GM21381 (cell line): Measurements from ENCODE around the gene PRPF40A.
A peak's percentile ranks its signal among the peaks of the same experiment; 100 is the strongest.

Experiments
- ATAC-seq: cut with Tn5 transposase; IDR thresholded peaks from one replicate; pipeline ENCODE4 v1.9.1; 2021; ENCODE audit warnings: mild to moderate bottlenecking, moderate library complexity; ENCODE audit not compliant: unreplicated experiment

PRPF40A gene

DNA sequence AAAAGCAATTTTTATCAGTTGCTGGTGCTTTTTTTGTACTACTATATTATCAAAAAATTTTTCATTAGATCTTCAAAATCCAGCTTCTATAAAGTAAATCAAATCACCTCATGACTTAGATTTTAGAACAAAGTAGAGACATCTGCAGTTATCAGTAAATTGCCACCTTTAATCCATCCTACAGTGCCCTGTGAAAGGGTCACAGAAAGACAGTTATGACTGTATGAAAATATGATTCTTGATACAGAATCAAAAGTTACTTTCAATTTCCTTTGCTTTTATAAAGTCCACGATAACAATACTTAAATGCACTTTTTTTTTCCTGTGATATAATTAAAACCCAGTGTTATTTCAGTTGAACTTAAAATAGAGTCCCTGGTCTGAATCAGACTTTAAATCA, 61.4 kb downstream of the PRPF40A start:
- no peak for ATAC-seq

DNA sequence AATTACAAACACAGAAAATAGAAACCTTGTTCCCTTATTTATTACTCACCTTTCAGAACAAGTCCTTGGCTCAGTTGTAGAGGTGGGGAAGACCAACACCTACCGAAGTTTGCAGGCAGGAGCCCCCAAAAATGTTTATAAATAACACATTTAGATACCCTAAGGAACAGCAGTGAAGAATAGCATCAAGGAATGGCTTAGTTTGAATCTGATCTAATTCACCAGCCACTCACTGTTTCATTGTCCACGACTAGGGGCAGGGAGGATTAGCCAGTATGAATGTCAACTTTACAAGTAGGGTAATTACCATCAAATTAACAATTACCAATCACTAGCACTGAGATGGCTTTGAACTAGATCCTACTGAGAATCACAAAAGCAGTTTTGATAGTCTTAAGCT, 65.4 kb downstream of the PRPF40A start:
- ATAC-seq: no peak

DNA sequence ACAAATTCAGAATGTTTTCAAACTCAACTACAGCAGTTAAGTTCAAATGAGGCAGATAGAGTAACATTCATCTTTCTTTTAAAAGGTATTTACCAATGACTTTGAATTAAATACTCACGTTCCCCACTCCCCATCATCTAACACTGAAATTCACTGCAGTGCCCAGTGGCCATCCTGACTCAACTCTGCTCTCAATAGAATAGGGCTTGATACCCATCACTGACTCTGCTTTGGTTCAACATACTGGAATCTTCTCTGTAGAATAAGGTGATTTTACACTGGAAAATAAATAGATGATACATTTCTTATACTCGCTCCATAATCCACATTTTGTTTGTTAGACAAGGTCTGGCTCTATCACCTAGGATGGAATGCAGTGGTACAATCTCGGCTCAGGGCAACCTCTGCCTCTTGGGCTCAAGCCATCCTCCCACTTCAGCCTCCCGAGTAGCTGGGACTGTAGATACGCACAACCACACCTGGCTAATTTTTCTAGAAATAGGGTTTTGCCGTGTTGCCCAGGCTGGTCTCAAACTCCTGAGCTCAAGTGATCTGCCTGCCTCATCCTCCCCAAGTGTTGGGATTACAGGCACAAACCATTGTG, 66.4 kb downstream of the PRPF40A start:
- no peak for ATAC-seq

DNA sequence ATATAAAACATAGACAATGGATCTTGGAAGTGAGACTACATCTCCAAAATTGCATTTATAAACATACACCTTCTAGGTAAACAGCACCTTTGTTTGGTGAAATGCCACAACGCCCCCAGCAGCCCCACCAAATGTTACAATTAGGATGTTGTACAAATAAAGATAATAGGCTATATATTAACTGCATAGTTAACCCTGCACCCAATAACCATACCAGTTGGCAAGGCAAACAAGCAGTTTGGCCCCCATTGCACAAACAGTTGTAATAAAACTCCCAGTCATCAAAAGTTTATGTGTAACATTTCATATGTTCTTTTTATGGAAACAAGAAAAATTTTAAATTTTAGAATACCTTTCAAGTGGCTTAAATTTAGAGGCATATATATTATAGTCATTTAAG, 67.3 kb downstream of the PRPF40A start:
- ATAC-seq: no peak

DNA sequence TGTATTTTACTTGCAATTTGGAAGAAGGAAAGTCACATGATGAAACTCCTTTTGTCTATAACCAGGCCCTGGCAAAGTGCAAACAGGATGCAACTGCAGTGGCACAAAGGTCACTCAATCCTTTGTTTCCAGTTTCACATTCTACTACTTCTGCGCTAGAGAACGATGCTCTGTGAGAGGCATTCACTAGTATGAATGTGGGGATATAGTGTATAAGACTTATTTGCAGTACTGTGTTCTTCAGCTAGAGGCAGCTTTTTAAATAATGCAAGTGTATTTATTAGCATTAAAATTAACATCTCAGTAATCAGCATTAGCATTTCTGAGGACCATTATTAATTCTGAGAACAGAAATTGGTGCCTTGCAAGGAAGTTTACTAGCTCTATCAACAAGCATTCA, 68.9 kb downstream of the PRPF40A start:
- no peak for ATAC-seq

DNA sequence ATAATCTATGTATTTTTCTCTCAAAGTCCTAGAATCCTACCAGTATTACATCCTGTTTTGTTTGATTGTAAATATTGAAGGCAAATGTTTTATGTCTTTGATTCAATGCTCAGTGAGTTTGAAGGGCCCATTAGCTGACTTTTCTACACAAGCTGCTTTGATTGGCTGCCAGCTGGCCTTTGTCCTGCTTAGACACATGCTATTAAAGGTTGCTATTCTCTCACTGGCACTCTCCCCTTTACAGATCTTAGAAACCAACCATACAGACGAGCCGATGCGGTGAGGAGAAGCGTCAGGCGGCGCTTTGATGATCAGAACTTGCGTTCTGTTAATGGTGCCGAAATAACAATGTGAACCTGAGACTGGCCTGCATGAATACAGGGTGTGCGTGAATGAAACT, 69.7 kb downstream of the PRPF40A start:
- no peak for ATAC-seq

DNA sequence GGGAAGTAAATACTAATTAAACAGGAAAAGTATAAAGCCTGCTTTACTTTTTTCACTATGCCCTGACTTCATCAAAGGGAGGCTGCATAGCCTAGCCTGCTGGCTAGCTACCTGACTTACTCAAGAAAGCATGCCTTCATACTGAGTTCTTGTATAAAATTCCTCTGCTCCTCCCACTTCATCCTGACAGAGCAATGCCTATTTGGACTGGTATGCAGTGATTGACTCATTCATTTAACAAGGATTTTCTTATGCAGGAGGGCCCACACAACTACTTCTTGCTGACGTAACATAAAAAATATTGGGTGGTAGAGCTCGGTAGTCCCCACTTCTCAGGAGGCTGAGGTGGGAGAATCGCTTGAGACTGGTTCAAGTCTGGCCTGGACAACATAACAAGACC, 70.5 kb downstream of the PRPF40A start:
- ATAC-seq: no peak

DNA sequence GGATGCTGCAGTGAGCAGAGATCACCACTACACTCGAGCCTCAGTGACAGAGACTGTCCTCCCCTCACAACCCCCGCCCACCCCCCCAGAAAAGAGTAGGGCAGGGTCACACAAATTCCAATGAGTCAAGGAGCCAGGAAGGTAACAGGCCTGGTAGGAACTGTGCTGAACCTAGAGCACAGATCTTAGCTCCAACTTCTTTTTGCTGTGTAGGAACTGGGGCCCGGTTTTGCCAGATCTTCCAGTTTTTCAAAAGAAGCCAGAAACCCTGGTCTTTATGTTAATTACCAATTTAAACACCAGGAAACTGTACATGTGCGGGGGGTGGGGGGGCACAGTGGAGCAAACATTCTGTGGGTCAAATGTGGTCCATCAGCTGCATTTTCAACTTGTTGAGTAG, 71.0 kb downstream of the PRPF40A start:
- ATAC-seq: no peak

DNA sequence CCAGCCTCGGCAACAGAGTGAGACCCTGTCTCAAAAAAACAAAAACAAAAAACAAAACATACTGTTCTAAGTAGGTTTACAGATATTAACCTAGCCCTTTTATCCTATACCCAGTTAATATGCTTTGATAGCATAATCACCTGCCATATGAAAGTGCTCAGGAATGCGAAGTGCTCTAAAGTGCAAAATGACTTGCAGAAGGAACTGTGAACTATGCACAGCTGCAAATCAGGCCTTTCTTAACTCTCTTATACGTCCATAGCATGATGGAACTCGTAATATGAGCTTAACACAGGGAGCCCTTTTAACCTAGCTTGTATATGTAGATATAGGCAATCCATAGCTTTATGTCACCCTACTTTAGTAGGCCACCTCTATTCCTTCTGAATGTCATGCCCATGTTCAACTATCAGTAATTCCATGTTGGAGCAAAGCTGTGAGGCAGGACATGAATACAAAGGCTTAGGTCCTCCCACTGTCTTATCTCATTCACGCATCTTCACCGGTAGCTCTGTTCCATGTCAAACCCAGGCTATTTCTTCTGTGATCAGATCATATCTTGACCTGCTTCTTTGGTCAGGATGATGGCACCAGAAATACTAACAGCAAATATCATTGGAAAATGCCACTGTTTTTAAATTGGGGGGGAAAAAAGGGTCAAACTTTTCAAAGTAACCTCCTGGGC, 72.9 kb downstream of the PRPF40A start:
- no peak for ATAC-seq

DNA sequence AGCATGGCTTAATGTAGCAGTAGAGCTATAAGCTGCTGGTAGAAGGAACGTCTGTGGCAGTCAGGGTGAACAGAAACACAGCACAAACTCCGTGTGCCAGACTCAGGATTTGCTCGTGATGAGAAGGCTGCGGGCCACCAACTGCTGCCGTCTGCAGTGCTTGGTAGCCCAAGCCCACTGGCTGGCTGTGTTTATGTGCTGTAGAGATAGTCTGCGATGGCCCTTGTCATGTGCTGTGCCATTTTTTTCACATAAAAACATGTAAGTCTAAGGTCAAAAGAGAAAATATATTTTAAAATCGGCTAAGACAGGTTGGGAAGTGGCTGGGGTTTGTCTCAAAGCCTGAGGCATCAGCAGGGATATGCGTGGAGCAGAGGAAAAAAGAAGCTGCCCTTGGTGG, 78.7 kb downstream of the PRPF40A start:
- no peak for ATAC-seq

DNA sequence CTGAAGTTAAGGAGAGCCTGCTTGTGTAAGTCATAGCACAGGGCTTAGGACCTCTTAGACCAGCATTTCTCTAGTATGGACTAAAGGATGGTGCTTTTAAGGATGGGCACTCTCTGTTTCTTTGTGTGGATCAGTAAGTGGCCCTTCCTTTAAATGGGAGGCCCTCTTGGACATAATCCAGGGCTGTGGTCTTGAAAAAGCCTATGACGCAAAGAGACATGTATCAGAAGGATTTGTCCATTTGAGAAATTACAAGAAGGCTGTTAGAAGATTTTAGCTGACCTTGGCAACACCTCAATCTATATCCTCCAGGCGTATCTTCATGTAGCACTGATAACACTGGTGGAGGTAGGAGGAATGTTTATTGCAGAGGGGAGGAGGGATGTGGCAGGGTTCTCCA, 79.2 kb downstream of the PRPF40A start:
- ATAC-seq: no peak

DNA sequence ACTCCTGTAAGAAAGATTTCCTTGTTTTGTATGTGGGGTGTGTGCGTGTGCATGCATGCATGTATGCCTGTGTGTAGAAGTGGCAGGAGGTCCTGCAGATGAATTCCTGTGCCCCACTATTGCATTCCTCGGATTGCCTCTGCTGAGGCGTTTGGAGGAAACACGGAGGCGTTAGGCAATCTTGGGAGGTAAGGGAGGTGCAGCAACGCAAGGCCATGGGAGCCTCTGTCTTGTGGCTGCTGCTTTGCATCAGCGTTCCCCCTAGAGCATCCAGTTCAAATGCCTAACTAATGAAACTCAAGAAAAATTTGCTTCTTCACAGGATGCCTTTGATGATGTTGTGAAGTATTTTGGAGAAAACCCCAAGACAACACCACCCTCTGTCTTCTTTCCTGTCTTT, 80.0 kb downstream of the PRPF40A start:
- ATAC-seq: no peak

DNA sequence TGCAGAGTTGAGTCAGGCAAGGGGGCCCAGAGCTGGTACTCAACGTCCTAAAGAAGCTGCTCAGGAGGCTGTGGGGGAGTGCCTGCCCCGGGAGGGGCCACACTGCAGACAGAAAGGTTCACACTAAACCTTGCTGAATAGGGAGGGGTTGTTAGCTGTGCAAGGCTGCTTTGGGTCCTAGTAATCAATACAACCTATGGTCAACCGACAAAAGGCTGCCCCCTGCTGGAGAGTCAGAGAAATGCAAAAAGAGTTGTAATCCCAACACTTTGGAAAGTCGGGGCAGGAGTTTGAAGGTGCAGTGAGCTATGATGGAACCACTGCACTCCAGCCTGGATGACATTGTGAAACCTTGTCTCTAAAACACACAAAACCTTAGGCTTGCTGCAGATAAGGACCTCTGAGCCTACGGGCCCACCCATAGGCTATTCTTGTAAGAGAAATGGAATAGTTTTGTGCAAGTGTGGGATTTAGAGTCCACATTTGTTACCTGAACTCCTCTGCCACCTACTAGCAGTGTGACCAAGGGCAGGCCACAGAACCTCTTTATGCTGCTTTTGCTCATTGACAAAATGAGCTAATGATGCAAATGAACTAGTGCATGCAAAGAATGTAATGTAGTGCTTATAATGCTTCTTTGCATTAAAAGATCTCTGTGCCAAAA, 81.5 kb downstream of the PRPF40A start:
- peak; percentile 54 for ATAC-seq

DNA sequence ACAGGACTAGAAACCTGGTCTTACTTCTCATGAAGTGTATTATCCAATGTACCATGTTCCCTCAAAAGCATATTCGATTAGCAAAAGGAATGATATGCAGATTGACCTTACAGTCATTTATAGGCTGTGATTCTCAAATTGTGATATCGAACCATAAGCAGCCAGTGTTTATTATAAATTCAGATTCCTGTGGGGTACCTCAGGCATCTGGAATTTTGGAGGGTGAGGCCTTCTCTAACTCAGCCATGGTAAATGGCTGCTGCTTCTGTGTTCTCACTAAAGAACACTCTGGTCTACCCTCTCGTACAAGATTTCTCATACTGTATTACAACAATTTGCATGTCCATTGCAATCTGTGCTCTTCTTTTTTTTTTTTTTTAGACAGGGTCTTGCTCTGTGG, 84.5 kb downstream of the PRPF40A start:
- ATAC-seq: no peak

DNA sequence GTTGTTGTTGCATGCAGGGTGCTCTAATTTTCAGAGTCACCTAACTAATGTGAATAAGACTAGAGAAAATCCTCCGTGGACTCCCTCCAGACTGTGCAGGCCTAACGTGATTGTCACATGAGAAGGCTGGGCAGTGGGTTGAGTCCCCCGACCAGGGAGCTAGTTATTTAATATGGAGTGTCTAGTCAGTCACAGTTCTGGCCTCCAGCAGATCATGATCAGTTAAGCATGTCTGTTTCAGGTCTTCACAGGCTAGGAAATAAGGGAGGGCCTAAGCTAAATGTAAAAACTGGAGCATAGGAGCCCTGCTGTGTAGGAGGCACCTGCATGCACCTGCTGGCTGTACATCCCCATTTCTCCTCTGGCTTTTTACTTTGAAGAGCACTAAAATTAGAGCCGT, 86.8 kb downstream of the PRPF40A start:
- no peak for ATAC-seq

DNA sequence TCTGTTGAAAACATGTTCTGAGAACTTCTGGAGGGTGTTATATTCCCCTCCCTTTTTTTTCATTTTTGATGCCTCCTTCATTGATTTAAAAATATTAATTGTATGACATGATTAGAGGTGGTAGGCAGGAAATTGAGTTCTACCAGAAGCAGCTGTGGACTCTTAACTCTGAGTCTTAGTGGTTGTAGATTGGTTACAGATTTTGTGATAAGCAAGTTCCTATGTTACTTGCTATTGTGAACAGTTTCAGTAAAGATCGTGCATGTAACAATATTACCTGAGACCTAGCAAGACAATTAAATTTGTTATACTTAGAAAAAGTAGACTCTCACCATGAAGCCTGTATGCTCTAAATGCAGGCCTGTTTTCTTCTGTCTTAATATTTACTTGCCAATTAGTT, 88.1 kb downstream of the PRPF40A start:
- ATAC-seq: no peak

DNA sequence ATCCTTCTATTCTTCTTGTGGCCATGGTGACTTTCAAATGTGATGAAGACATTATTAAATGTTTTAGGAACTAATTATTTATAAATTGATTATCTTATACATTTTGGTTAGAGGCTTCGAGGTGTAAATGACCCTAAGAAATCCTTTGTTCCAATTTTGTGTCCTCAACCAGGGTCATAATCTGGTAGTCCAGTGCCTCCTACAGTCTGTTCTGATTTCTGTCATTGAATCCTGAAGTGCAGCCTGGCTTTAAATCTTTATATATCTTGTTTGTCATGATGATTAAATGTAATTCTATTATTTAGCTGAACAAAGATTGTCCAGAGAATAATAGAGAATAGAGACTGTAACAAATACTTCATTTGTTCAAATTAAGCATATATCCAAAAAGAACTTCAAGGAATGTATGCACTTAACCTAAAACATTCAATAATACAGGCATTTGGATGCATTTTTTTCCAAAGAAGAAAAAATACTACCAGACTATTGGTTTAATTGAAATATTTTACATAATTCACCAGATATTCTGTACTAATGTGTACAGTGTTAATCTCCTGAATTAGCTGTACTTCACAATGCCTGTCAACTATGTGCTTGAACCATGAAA, 89.8 kb downstream of the PRPF40A start:
- no peak for ATAC-seq

DNA sequence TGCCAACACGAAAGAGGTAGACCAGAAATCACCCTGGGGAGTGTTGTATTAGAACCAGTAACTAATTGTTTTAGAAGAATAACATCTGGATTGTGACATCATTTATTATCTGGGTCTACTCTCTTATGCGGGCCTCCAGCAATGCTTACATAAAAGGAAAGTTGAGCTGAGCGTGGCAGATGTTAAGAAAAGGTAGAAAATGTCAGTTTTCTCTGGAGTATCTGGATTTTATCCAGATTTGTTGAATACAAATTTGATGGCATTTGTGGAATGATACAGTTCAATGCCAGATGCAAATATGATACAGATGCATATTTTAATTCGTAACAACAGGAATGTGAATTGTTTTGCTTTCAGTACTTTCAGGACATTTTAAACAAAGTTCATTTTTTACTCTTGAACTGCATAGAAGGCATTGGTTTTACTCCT, 90.3 kb downstream of the PRPF40A start:
- no peak for ATAC-seq

DNA sequence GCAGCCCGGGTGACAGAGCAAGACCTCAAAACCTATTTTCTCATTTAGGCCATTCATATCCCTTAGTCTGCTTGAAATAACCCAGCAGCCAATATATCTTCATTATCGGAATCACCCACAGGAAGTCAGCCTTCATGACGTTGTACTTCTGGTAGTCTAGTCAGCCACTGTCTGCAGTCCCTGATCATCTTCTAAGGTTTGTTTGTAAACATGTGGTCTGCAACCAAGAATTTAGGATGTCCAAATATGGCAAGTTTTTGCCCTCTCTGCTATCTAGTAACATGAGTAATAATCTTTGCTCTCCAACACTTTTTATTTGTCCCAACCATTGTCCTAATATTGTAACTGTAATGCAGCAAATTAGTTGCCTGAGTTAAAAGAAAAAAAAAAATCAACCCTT, 92.5 kb downstream of the PRPF40A start:
- no peak for ATAC-seq

DNA sequence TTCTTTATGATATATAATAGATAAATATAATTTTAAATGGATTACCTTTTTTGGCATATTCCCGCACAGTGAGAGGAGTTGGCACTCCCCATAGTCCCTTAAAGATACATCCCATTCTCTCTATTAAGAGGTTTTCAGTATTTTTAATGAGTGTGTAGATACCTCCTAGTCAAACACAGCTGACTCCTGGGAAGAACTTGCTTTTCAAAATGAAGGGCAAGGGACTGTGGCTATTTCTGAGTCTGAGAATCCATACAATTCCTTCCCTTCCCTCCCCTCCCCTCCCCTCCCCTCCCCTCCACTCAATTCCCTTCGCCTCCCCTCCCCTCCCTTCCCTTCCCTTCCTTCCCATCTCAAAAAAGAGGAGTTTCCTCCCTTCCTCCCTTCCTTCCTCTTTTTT, 93.5 kb downstream of the PRPF40A start:
- no peak for ATAC-seq

DNA sequence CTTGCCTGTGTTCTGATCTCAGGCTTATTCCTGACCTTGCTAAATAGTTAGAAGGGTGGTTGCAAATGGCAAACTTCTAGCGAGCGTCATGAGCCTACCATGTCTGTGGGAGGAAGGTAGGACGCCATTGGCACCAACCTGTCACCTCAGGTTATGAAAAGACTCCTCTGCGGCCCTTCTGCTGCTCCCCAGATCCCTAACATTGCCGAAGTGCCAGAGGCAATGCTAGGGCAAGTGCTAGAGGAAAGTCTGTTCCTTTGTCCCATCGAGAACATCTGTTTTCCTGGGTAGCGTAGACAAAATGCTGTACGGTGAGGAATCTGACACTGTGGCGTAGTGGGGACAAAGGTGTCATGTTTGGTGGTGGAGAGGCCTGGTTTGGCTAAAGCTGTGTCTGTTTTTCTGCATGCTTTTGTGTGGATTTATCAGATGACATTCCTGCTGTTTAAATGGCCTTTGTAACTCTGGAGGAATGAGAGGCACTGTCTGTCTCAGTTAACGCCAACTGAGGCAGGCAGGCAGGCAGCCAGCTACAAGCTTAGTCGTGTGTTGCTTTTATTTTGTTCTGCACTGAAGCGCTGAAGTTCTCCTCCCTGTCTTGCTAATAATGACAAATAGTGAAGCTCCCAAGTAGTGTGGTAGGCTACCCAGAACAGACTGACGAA, 94.1 kb downstream of the PRPF40A start:
- ATAC-seq: no peak

DNA sequence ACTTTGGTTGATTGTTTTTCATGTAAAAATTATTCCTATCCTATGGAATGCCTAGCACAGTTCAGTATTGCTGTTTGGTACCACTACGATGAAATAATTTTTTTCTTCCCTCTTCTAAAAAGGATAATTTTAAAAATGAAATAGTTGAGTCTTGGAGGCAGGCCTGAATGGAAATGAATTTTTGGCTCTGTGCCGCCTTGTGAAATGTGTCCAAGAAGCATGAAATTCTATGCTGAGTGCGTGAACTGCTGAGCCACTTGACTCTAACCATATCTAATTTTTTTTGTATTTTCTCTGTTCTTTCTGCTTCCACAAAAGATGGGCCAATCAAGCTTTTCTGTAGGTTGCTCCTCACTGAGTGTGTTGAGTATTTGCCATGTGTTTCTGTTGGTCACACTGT, 95.0 kb downstream of the PRPF40A start:
- ATAC-seq: no peak
